ENCODE data around the gene LCNL1. TPM values are rescaled to one million over a fixed set of nuclear protein-coding genes. Genes with fewer than 3 reads are reported as not detected.

Gene LCNL1
- total and polyA plus RNA-seq, 4 donors = 0.15 to 2.7 (median 1.4) TPM

- DNase-seq (no peak), ATAC-seq (ENCODE audit: insufficient read depth, low FRiP score) (no peak)
- Histone ChIP-seq H3K27ac (ENCODE audit: low read depth in 1 of 2, low read length in 1 of 2) (peak overlapping the region; percentile 52 to 82), H3K36me3 (ENCODE audit: control insufficient read depth in 4 of 4, insufficient read depth in 4 of 4, low read length in 4 of 4) (no peaks in the 10 kb centered on the region), H3K4me3 (peak overlapping the region; percentile 31), H3K27me3 (ENCODE audit: control insufficient read depth in 3 of 3, insufficient read depth in 3 of 3, low read length in 2 of 3) (no peaks in the 10 kb centered on the region), H3K9me3 (ENCODE audit: control insufficient read depth in 4 of 4, insufficient read depth in 3 of 4, low read length in 3 of 4) (peaks cover 0 to 3% (median 0%) of the 10 kb centered on the region in 4 donors), H3K9ac (ENCODE audit: insufficient read depth in 1 of 2, low read length in 2 of 2) (no peak overlapping the region), H3K4me1 (ENCODE audit: control insufficient read depth in 5 of 5, insufficient read depth in 5 of 5, low read length in 5 of 5) (peaks cover 0 to 29% (median 11%) of the 10 kb centered on the region in 5 donors)
- TF ChIP-seq CTCF (IDR thresholded peaks at IDR 0.05; ENCODE audit: control extremely low read depth, extremely low read depth) = no peak
- WGBS, 2 donors = 26 to 32% methylated on average over 27 to 33 of the region's 33 CpGs
Observed at GRCh38 chr9:136977649-136978072, 5.1 kb upstream of the LCNL1 start.

GRCh38 chr9:136978073-136978864 lies 4.5 kb upstream of the LCNL1 start:
- H3K4me3 ChIP-seq = peak overlapping the region; percentile 31
- no peak for TF ChIP-seq CTCF (IDR thresholded peaks at IDR 0.05; ENCODE audit: control extremely low read depth, extremely low read depth)
- DNase-seq (peak; percentile 74 to 87 (median 85)), ATAC-seq (ENCODE audit: insufficient read depth, low FRiP score) (peak; percentile 60)
- H3K27me3 ChIP-seq (ENCODE audit: control insufficient read depth in 3 of 3, insufficient read depth in 3 of 3, low read length in 2 of 3) = no peaks in the 10 kb centered on the region
- peaks cover 0 to 3% (median 0%) of the 10 kb centered on the region in 4 donors for H3K9me3 ChIP-seq (ENCODE audit: control insufficient read depth in 4 of 4, insufficient read depth in 3 of 4, low read length in 3 of 4)
- WGBS, 2 donors = 1 to 4% methylated on average over 57 to 78 of the region's 78 CpGs
- no peak overlapping the region for H3K9ac ChIP-seq (ENCODE audit: insufficient read depth in 1 of 2, low read length in 2 of 2)
- peaks cover 0 to 29% (median 11%) of the 10 kb centered on the region in 5 donors for H3K4me1 ChIP-seq (ENCODE audit: control insufficient read depth in 5 of 5, insufficient read depth in 5 of 5, low read length in 5 of 5)
- H3K27ac ChIP-seq (ENCODE audit: low read depth in 1 of 2, low read length in 1 of 2) = peak overlapping the region; percentile 52 to 82
- H3K36me3 ChIP-seq (ENCODE audit: control insufficient read depth in 4 of 4, insufficient read depth in 4 of 4, low read length in 4 of 4) = no peaks in the 10 kb centered on the region

- WGBS, 2 donors = 59 to 60% methylated on average over 28 to 41 of the region's 41 CpGs
- H3K27ac ChIP-seq (ENCODE audit: low read depth in 1 of 2, low read length in 1 of 2) = peak overlapping the region in 1 of 2 donors; percentile 37
- no peak overlapping the region for H3K9ac ChIP-seq (ENCODE audit: insufficient read depth in 1 of 2, low read length in 2 of 2)
- ATAC-seq (ENCODE audit: insufficient read depth, low FRiP score) = no peak
- no peaks in the 10 kb centered on the region for H3K36me3 ChIP-seq (ENCODE audit: control insufficient read depth in 4 of 4, insufficient read depth in 4 of 4, low read length in 4 of 4)
- H3K27me3 ChIP-seq (ENCODE audit: control insufficient read depth in 3 of 3, insufficient read depth in 3 of 3, low read length in 2 of 3) = peaks cover 4 to 6% (median 4%) of the 10 kb centered on the region in 3 donors
- DNase-seq = no peak
- peaks cover 0 to 29% (median 11%) of the 10 kb centered on the region in 5 donors for H3K4me1 ChIP-seq (ENCODE audit: control insufficient read depth in 5 of 5, insufficient read depth in 5 of 5, low read length in 5 of 5)
- H3K9me3 ChIP-seq (ENCODE audit: control insufficient read depth in 4 of 4, insufficient read depth in 3 of 4, low read length in 3 of 4) = peaks cover 0 to 5% (median 0%) of the 10 kb centered on the region in 4 donors
- H3K4me3 ChIP-seq = no peak overlapping the region
- no peak for TF ChIP-seq CTCF (IDR thresholded peaks at IDR 0.05; ENCODE audit: control extremely low read depth, extremely low read depth)
Observed at GRCh38 chr9:136978865-136979544, 3.8 kb upstream of the LCNL1 start.
